H1 (cell line): Measurements from ENCODE around the gene FOSL2. TPM values are rescaled to one million over a fixed set of nuclear protein-coding genes. Genes with fewer than 3 reads are reported as not detected.
A peak's percentile ranks its signal among the peaks of the same experiment; 100 is the strongest.

Experiments used
- CTCF ChIA-PET: fragments of 300-600 bp; sonication (Branson Sonifier 250); formaldehyde crosslinking; loops from one replicate; lab custom pipeline; 2021; ENCODE audit not compliant: partially characterized antibody; lab: Charles Lee
- POLR2A ChIA-PET: fragments of 300-600 bp; sonication (Branson Sonifier 250); formaldehyde crosslinking; loops from one replicate; lab custom pipeline; 2021; ENCODE audit warnings: inconsistent platforms; ENCODE audit not compliant: partially characterized antibody; lab: Charles Lee
- DNase-seq, 2 experiments: peaks; one replicate each; pipeline versions ENCODE4 v3.0.0 to v3.0.0-alpha.2; 2010 to 2022; ENCODE audit warnings: low spot score in 2 of 2, low read depth in 1 of 2, mixed read lengths in 1 of 2
- FAIRE-seq: peaks from 2 replicates; lab custom pipeline; 2011; peaks lifted over from hg19 to GRCh38; lab: Jason Lieb, UNC
- H2AFZ ChIP-seq: 2 replicates; pipeline ENCODE4 v1.8.1; 2012; ENCODE audit warnings: low read length, inconsistent platforms
- H2AK5ac ChIP-seq: 2 replicates; pipeline ENCODE4 v1.6.1; 2013; ENCODE audit warnings: low read depth, low read length
- H2BK120ac ChIP-seq: replicated peaks from 2 replicates; pipeline ENCODE3; 2013; ENCODE audit warnings: low read depth, low read length, inconsistent platforms
- H2BK12ac ChIP-seq: 2 replicates; pipeline ENCODE4 v1.6.1; 2013; ENCODE audit warnings: low read depth, low read length
- H2BK15ac ChIP-seq: 2 replicates; pipeline ENCODE4 v1.6.1; 2013; ENCODE audit warnings: low read length
- H2BK20ac ChIP-seq: 2 replicates; pipeline ENCODE4 v1.6.1; 2013; ENCODE audit warnings: low read length
- H2BK5ac ChIP-seq: 2 replicates; pipeline ENCODE4 v1.6.1; 2013; ENCODE audit warnings: low read depth, low read length
- H3K14ac ChIP-seq: 2 replicates; pipeline ENCODE4 v1.6.1; 2013; ENCODE audit warnings: inconsistent platforms; ENCODE audit not compliant: insufficient read length
- H3K18ac ChIP-seq: 2 replicates; pipeline ENCODE4 v1.6.1; 2013; ENCODE audit warnings: low read length; ENCODE audit errors: extremely low read depth
- H3K23ac ChIP-seq: 2 replicates; pipeline ENCODE4 v1.6.1; 2013; ENCODE audit warnings: inconsistent platforms; ENCODE audit not compliant: insufficient read length
- H3K23me2 ChIP-seq: 2 replicates; pipeline ENCODE4 v1.6.1; 2013; ENCODE audit warnings: low read depth, low read length
- H3K27ac ChIP-seq: 2 replicates; pipeline ENCODE4 v1.6.1; 2011; ENCODE audit warnings: low read depth, low read length, inconsistent platforms
- H3K27me3 ChIP-seq, 4 experiments: replicated peaks in 1 of 4; 1 replicate in 1 of 4; 2 replicates in 3 of 4; pipeline versions ENCODE4 v1.6.1 to v1.8.1; 2011 to 2013; ENCODE audit warnings: low read length in 3 of 4, mild to moderate bottlenecking in 3 of 4, inconsistent platforms in 2 of 4, mixed read lengths in 2 of 4, moderate library complexity in 1 of 4; ENCODE audit not compliant: control insufficient read depth in 3 of 4, insufficient read depth in 3 of 4; ENCODE audit errors: extremely low read depth in 1 of 4
- H3K36me3 ChIP-seq, 4 experiments: 2 replicates each; pipeline versions ENCODE4 v1.6.1 to v1.8.1; 2011 to 2013; ENCODE audit warnings: mild to moderate bottlenecking in 4 of 4, low read length in 3 of 4, moderate library complexity in 2 of 4, control low read depth in 1 of 4, inconsistent platforms in 1 of 4; ENCODE audit not compliant: insufficient read depth in 4 of 4, control insufficient read depth in 2 of 4
- H3K4ac ChIP-seq: replicated peaks from 2 replicates; pipeline ENCODE3; 2013; ENCODE audit warnings: low read length, low read depth, mixed read lengths, inconsistent platforms; ENCODE audit not compliant: insufficient read length
- H3K4me1 ChIP-seq, 4 experiments: replicated peaks in 1 of 4; 1 replicate in 1 of 4; 2 replicates in 3 of 4; pipeline versions ENCODE4 v1.6.1 to v1.8.1; 2011 to 2013; ENCODE audit warnings: low read length in 3 of 4, inconsistent platforms in 2 of 4, mixed read lengths in 1 of 4; ENCODE audit not compliant: insufficient read depth in 4 of 4, control insufficient read depth in 3 of 4
- H3K4me2 ChIP-seq, 2 experiments: 2 replicates each; pipeline versions ENCODE4 v1.6.1 to v1.8.1; 2011 to 2013; ENCODE audit warnings: low read depth in 2 of 2, low read length in 2 of 2, control low read depth in 1 of 2, inconsistent platforms in 1 of 2, mild to moderate bottlenecking in 1 of 2; ENCODE audit not compliant: insufficient read depth in 1 of 2
- H3K4me3 ChIP-seq, 4 experiments: fragments of 200-600, 300-600 bp in 1 of 4; sonication (generic), shearing (Covaris generic), sonication (Bioruptor Twin) in 1 of 4; 2 replicates each; pipeline versions ENCODE4 v1.5.1 to v1.8.1; 2011 to 2016; ENCODE audit warnings: low read length in 4 of 4, low read depth in 3 of 4, control low read depth in 2 of 4, inconsistent platforms in 2 of 4, mild to moderate bottlenecking in 2 of 4, mixed read lengths in 1 of 4, moderate library complexity in 1 of 4; ENCODE audit not compliant: insufficient read depth in 2 of 4; ENCODE audit errors: extremely low read depth in 1 of 4
- H3K56ac ChIP-seq: replicated peaks from 2 replicates; pipeline ENCODE3; 2013; ENCODE audit warnings: low read depth, mild to moderate bottlenecking, mixed read lengths, low read length, inconsistent platforms; ENCODE audit not compliant: insufficient read length
- H3K79me1 ChIP-seq: 2 replicates; pipeline ENCODE4 v1.6.1; 2013; ENCODE audit warnings: low read depth, low read length, control low read depth
- H3K79me2 ChIP-seq, 2 experiments: 2 replicates each; pipeline versions ENCODE4 v1.6.1 to v1.8.1; 2012 to 2013; ENCODE audit warnings: low read length in 2 of 2, mild to moderate bottlenecking in 2 of 2, inconsistent platforms in 1 of 2; ENCODE audit not compliant: insufficient read depth in 2 of 2, control insufficient read depth in 1 of 2
- H3K9ac ChIP-seq, 4 experiments: replicated peaks in 1 of 4; 1 replicate in 1 of 4; 2 replicates in 3 of 4; pipeline versions ENCODE4 v1.6.1 to v1.8.1; 2011 to 2013; ENCODE audit warnings: low read depth in 3 of 4, low read length in 3 of 4, control low read depth in 2 of 4, mild to moderate bottlenecking in 2 of 4, moderate library complexity in 2 of 4, inconsistent platforms in 1 of 4; ENCODE audit errors: extremely low read depth in 1 of 4
- H3K9me3 ChIP-seq, 2 experiments: 2 replicates each; pipeline versions ENCODE4 v1.6.1 to v1.8.1; 2012 to 2013; ENCODE audit warnings: mild to moderate bottlenecking in 2 of 2, moderate library complexity in 2 of 2, control low read depth in 1 of 2, inconsistent platforms in 1 of 2, low read depth in 1 of 2, low read length in 1 of 2, mixed read lengths in 1 of 2; ENCODE audit not compliant: insufficient read depth in 2 of 2
- H4K20me1 ChIP-seq, 2 experiments: replicated peaks in 1 of 2; 2 replicates each; pipeline versions ENCODE3 to v1.8.1; 2011 to 2013; ENCODE audit warnings: inconsistent platforms in 2 of 2, low read length in 2 of 2, mild to moderate bottlenecking in 1 of 2; ENCODE audit not compliant: insufficient read depth in 2 of 2, control insufficient read depth in 1 of 2
- H4K5ac ChIP-seq: 2 replicates; pipeline ENCODE4 v1.6.1; 2013; ENCODE audit warnings: low read length, low read depth, mixed read lengths, inconsistent platforms; ENCODE audit not compliant: insufficient read length
- H4K8ac ChIP-seq: 2 replicates; pipeline ENCODE4 v1.8.0; 2013; ENCODE audit warnings: mild to moderate bottlenecking, moderate library complexity, low read length, inconsistent platforms; ENCODE audit not compliant: insufficient read depth; ENCODE audit errors: extremely low read depth
- H4K91ac ChIP-seq: replicated peaks from 2 replicates; pipeline ENCODE3; 2013; ENCODE audit warnings: low read length, mixed read lengths, inconsistent platforms; ENCODE audit not compliant: insufficient read length
- CTCF ChIP-seq, 3 experiments: IDR thresholded peaks; 1 replicate in 2 of 3; 2 replicates in 1 of 3; pipeline versions ENCODE4 v1.5.1 to v1.6.1; 2011; ENCODE audit warnings: low read length in 3 of 3, mild to moderate bottlenecking in 3 of 3, inconsistent platforms in 2 of 3, low read depth in 1 of 3, moderate library complexity in 1 of 3; ENCODE audit not compliant: insufficient read depth in 1 of 3; ENCODE audit errors: control extremely low read depth in 1 of 3
- POU5F1 ChIP-seq: IDR thresholded peaks from 2 replicates; pipeline ENCODE4 v1.6.1; 2011; ENCODE audit warnings: low read depth, mild to moderate bottlenecking, low read length, moderate library complexity
- RAD21 ChIP-seq, 2 experiments: IDR thresholded peaks in 1 of 2; conservative IDR thresholded peaks in 1 of 2; 2 replicates each; pipeline ENCODE4 v1.6.1; 2011; ENCODE audit warnings: low read depth in 2 of 2, low read length in 2 of 2, improper control_type of control experiment in 1 of 2, inconsistent platforms in 1 of 2, mild to moderate bottlenecking in 1 of 2, moderate library complexity in 1 of 2
- whole genome bisulfite sequencing, 2 experiments: shearing (Covaris generic) in 1 of 2; methylation state at CpG; one replicate each; pipeline versions ENCODE4 v1.1.6 to v1.1.7; 2013 to 2015; ENCODE audit warnings: low lambda C conversion rate in 2 of 2, mixed read lengths in 2 of 2, inconsistent platforms in 1 of 2, low coverage in 1 of 2, missing lambda C conversion rate in 1 of 2; ENCODE audit not compliant: insufficient replicate concordance in 2 of 2, insufficient coverage in 1 of 2, insufficient read length in 1 of 2; ENCODE audit errors: extremely low coverage in 1 of 2, missing lambda C conversion rate in 1 of 2; 5-methylcytosine and 5-hydroxymethylcytosine counted together
- polyA plus RNA-seq, 7 experiments: library from polyadenylated mRNA; depleted of rRNA in 3 of 7; stranded (reverse) in 5 of 7; unstranded in 2 of 7; fragments of >200 nt in 5 of 7; fragments of 200-250 nt in 2 of 7; gene quantifications; 1 replicate in 5 of 7; 2 replicates in 1 of 7; 4 replicates in 1 of 7; pipeline versions ENCODE4 v1.2.1 to v1.2.3, GENCODE V29; 2011 to 2013; ENCODE audit warnings: missing spikeins in 2 of 7, mixed read lengths in 2 of 7
- total RNA-seq: library from RNA; stranded (reverse); fragmentation: NEBNext Ultra II Directional; extraction: Animal tissue kit (Norgen Biotek cat#: 25700); gene quantifications from 2 replicates; pipeline ENCODE4 v1.2.1, GENCODE V29; 2021

Gene FOSL2
- total and polyA plus RNA-seq, 2 of the 8 experiments (the other 6 are each of a cell fraction or from before 2014, with no cell fraction given) = 1.5 to 4.5 TPM

GRCh38 chr2:28419443-28420270 lies 27.0 kb downstream of the FOSL2 start:
- H2BK12ac ChIP-seq = no peak overlapping the region
- H3K9ac ChIP-seq = no peak overlapping the region
- H3K18ac ChIP-seq = no peak overlapping the region
- FAIRE-seq (no peak), DNase-seq (no peak)
- no peak overlapping the region for H2AK5ac ChIP-seq
- H3K9me3 ChIP-seq = no peaks in the 10 kb centered on the region
- no peak overlapping the region for H2BK120ac ChIP-seq
- 88% methylated on average over 7 of the region's 7 CpGs; no CpG with 5 or more reads in 1 of the 2 experiments for WGBS, 2 experiments
- TF ChIP-seq POU5F1 (no peak), RAD21 (IDR thresholded peaks at IDR 0.05 in 1 of 2, conservative IDR thresholded peaks at IDR 0.05 in 1 of 2; ENCODE audit: low read depth in 2 of 2, low read length in 2 of 2) (peak; percentile 44 to 52), CTCF (IDR thresholded peaks at IDR 0.05; ENCODE audit: control extremely low read depth in 1 of 3, insufficient read depth in 1 of 3, low read depth in 1 of 3, low read length in 3 of 3) (peak in 2 of 3 experiments; percentile 1 to 16; a peak in 3 of 4 replicates)
- no peak overlapping the region for H3K56ac ChIP-seq
- no peaks in the 10 kb centered on the region for H3K79me1 ChIP-seq
- H3K4me3 ChIP-seq = no peak overlapping the region
- H3K27me3 ChIP-seq = no peaks in the 10 kb centered on the region; a peak in 1 of 7 replicates
- H3K79me2 ChIP-seq = no peaks in the 10 kb centered on the region
- H3K23ac ChIP-seq = no peak overlapping the region
- H4K20me1 ChIP-seq = no peaks in the 10 kb centered on the region
- POLR2A ChIA-PET = interaction anchor here (0.6 kb wide), 1 partner anchor 287 kb away, joined by 3 read pairs; no protein-coding TSS in a partner anchor
- H3K36me3 ChIP-seq = no peaks in the 10 kb centered on the region
- no peak overlapping the region for H3K4me2 ChIP-seq
- H4K5ac ChIP-seq = no peak overlapping the region
- no peaks in the 10 kb centered on the region; a peak in 1 of 7 replicates for H3K4me1 ChIP-seq
- CTCF ChIA-PET = interaction anchor here (0.7 to 1.6 kb wide), 7 partner anchors 18 to 716 kb away, joined by 3 to 6 read pairs (median 3); no protein-coding TSS in a partner anchor
- no peak overlapping the region for H4K91ac ChIP-seq
- H3K23me2 ChIP-seq = no peaks in the 10 kb centered on the region
- H3K14ac ChIP-seq = no peak overlapping the region
- H3K27ac ChIP-seq = no peak overlapping the region
- H3K4ac ChIP-seq = no peak overlapping the region
- no peak overlapping the region for H2BK15ac ChIP-seq
- no peak overlapping the region for H2AFZ ChIP-seq
- H2BK20ac ChIP-seq = no peak overlapping the region
- H2BK5ac ChIP-seq = no peak overlapping the region
- no peak overlapping the region; the same call in 1 of the 2 replicates for H4K8ac ChIP-seq
